Hippocampal formation (tissue), 2 donors: ENCODE data around the gene SH3GLB2.

Source experiments
- DNase-seq, 2 donors: peaks; one replicate each; lab custom pipeline; 2025; lab: John Stamatoyannopoulos, UW

SH3GLB2 gene

GRCh38 chr9:129028192-129028966 lies at the start of gene SH3GLB2:
SH3GLB2 (minus strand) TSS chr9:129028331; CDS start chr9:129028154, 177 bp downstream.
- peak; percentile 97 to 98 for DNase-seq

DNA sequence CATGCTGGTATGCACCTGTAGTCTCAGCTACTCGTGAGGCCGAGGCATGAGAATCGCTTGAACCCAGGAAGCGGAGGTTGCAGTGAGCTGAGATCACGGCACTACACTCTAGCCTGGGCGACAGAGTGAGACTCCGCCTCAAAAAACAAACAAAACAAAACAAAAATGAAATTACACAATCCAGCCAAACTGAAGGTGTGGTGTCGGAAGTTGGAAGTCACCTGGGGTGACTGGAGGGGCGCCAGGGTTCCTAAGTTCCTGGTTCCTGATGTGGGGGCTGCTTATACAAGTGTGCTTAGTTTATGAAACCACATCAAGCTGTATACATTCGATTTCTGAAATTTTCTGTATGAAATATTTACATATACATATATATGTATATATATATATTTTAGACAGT lies 49.1 kb upstream of the SH3GLB2 start:
- DNase-seq = no peak

DNA sequence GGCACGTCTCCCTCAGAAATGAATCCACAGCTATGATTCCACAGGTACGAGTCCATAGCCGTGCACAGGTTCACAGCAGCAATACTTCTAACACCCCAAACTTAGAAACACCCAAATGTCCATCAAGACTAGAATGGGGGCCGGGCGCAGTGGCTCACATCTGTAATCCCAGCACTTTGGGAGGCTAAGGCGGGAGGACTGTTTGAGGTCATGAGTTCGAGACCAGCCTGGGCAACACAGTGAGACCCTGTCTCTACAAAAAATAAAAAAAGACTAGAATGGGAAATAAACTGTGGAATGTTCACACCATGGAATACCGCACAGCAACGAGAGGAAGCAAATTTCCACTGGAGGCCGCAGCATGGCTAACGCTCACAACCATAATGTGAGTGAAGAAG lies 48.5 kb upstream of the SH3GLB2 start:
- DNase-seq = no peak

- no peak for DNase-seq
Measured at GRCh38 chr9:129075996-129076639, 48.0 kb upstream of the SH3GLB2 start.

GRCh38 chr9:129074106-129074505 lies 46.0 kb upstream of the SH3GLB2 start:
- DNase-seq = no peak

DNA sequence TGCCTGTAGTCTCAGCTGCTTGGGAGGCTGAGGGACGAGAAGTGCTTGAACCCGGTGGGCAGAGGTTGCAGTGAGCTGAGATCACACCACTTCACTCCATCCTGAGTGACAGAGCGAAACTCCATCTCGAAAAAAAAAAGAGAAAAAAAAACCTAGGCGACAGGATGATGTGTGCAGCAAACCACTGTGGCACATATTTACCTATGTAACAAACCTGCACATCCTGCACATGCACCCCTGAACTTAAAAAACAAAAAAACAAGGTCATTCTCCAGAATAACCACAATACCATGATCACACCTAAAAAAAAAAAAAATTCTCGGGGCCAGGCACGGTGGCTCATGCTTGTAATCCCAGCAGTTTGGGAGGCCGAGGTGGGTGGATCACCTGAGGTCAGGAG lies 45.3 kb upstream of the SH3GLB2 start:
- DNase-seq = no peak

- DNase-seq = no peak
Measured at GRCh38 chr9:129072171-129072570, 44.0 kb upstream of the SH3GLB2 start.

GRCh38 chr9:129071526-129072126 lies 43.5 kb upstream of the SH3GLB2 start:
- DNase-seq = no peak

- no peak for DNase-seq
Measured at GRCh38 chr9:129070696-129071525, 42.8 kb upstream of the SH3GLB2 start.

GRCh38 chr9:129069862-129070641 lies 41.9 kb upstream of the SH3GLB2 start:
- no peak for DNase-seq

DNA sequence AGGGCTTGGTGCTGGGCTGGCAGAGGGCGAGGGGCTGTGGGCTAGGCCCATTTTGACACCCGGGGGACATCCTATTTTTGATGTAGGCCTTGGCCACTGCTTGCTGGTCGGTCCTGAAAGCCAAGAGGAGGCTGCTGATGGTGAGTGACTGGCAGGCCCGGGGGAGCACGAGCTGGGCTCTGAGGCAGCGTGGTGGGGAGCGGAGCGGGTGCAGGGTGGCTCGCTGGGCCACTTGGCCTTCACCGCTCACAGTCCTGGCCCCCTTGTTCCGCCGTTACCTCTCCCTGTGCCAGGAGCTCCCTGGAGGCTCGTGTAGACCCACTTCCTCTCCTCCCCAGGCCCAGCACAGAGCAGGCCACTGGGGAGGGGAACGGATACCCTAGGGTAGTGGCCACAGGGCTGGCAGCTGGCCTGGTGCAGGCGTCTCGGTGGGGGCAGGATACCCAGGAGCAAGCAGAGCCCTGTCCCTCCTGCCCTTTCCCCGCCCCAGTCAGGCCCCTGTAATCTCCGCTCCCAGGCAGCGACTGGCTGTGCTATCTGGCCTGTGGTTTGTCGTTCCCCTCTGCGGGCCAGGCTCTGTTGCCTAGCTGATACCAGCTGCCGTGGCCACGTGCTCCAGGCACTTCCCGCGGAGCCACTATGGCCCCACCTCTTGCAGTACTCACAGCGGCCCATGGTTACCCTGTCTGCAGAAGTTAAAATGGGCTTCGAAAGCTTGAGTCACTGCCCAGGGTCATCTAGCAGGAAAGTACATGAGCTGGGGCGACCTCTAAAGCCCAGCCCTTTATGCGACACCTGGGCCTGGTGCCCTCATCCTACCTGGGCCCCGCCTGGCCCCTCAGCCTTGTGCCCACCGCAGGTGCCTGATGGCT lies 41.1 kb upstream of the SH3GLB2 start:
- peak; percentile 0 to 59 for DNase-seq

- no peak for DNase-seq
Measured at GRCh38 chr9:129068110-129068509, 40.0 kb upstream of the SH3GLB2 start.

- no peak for DNase-seq
Measured at GRCh38 chr9:129064499-129064908, 36.4 kb upstream of the SH3GLB2 start.

DNA sequence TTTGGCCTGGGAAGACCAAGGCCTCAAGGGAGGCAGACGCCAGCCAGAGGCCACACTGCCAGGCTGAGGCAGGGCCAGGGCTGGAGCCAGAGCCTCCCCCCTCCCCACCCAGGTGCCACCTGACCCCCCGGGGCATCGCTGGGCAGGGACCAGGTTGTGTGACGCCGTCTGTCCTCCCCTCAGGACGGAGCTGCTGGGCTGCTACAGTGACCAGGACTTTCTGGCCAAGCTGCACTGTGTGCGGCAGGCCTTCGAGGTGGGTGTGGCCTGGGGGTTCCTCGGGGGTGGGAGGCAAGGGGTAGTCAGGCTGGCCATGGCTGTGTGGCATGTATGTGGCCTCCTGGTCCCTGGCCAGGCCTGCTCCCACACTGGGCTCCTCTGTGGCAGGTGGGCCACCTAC lies 34.9 kb upstream of the SH3GLB2 start:
- DNase-seq = no peak

DNA sequence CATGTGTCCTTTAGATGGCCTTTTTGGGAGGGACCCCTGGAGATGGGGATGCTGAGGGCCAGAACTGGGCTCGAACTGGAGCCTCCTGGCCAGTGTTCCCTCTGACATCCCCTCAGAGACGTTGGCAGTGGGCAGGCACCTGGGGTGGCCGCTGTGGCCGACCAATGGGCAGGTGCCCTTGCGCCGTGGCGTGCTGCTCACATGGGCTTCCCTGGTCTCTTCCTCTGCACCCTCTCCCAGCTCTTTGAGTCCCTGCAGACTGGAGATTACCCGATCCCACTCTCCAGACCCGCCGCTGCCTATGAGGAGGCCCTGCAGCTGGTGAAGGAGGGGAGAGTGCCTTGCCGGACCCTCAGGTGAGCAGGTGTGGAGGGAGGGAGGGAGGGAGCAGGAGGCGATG lies 32.9 kb upstream of the SH3GLB2 start:
- no peak for DNase-seq

GRCh38 chr9:129059796-129060785 lies 32.0 kb upstream of the SH3GLB2 start:
- DNase-seq = no peak

GRCh38 chr9:129058965-129059795 lies 31.0 kb upstream of the SH3GLB2 start:
- no peak for DNase-seq

DNA sequence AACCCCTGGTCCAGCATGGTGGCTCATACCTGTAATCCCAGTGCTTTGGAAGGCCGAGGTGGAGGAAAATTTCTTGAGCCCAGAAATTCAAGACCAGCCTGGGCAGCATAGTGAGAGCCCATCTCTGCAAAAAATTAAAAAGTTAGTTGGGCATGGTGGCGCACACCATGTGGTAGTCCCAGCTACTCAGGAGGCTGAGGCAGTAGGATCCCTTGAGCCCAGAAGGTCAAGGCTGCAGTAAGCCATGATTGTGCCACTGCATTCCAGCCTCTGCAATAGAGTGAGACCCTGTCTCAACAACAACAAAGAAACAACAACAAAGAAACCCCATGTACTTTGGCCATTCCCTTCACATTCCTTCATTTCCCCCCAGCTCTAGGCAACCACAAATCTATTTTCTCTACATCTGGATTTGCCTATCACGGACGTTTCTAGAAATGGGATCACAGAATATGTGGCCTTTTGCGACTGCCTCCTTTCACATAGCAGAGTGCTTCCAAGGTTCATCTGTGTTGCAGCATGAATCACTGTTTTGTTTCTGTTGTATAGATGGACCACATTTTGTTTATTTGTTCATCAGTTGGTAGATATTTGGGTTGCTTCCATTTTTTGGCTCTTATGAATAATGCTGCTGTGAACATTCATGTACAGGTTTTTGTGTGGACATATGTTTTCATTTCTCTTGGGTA lies 26.2 kb upstream of the SH3GLB2 start:
- DNase-seq = no peak
